GM10266 (cell line): ENCODE data around the gene PRKCI.
"Not testable (repeated sequence)": the region's sequence is repeated elsewhere in the genome, so short reads cannot be mapped to it uniquely, and the experiment has no call there.

Experiments
- DNase-seq: peaks from one replicate; pipeline ENCODE4 v3.0.0; 2012; ENCODE audit errors: extremely low spot score
- CTCF ChIP-seq: IDR thresholded peaks from 2 replicates; pipeline ENCODE4 v1.5.1; 2012; ENCODE audit warnings: mild to moderate bottlenecking, low read depth; ENCODE audit not compliant: control insufficient read depth, insufficient read depth; ENCODE audit errors: missing control alignments

The PRKCI gene

DNA sequence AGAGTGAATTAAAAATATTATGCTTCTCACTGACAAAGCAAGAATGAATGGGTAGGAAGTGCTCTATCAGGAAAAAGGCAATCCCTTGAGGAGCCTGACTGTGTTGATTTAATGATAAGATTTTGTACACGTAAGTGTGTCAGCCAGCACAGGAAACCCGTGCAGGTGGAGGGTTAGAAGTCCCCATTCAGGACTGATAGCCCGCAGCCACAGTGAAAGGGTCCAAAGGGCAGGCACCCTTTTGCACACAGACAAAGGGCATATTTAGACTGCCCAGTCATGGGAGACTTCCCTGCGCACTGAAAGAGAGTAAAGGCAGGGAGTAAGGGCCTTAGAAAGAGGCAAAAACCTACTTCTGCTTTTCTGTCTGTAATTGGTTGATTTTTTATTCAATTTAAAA, 108.9 kb downstream of the PRKCI start:
- no peak for DNase-seq
- no peak for TF ChIP-seq CTCF

GRCh38 chr3:170337420-170337819, 115.2 kb downstream of the PRKCI start:
- TF ChIP-seq CTCF, result no peak
- DNase-seq, result no peak

- no peak for DNase-seq
- TF ChIP-seq CTCF, result no peak
Measured at GRCh38 chr3:170338690-170339340, 116.6 kb downstream of the PRKCI start.

DNA sequence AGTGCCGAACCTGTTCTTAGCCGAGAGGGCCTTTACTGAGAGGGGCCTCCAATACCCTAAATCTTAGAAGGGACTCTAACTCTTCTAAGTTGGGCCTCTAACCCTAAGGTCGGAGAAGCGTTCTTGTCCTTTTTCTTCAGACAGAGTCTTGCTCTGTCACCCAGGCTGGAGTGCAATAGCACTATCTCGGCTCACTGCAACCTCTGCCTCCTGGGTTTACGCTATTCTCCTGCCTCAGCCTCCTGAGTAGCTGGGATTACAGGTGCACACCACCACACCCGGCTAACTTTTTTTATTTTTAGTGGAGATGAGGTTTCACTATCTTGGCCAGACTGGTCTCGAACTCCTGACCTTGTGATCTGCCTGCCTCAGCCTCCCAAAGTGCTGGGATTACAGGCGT, 120.0 kb downstream of the PRKCI start:
- not testable (repeated sequence) for DNase-seq

GRCh38 chr3:170343859-170344258, 121.6 kb downstream of the PRKCI start:
- not testable (repeated sequence) for DNase-seq

DNA sequence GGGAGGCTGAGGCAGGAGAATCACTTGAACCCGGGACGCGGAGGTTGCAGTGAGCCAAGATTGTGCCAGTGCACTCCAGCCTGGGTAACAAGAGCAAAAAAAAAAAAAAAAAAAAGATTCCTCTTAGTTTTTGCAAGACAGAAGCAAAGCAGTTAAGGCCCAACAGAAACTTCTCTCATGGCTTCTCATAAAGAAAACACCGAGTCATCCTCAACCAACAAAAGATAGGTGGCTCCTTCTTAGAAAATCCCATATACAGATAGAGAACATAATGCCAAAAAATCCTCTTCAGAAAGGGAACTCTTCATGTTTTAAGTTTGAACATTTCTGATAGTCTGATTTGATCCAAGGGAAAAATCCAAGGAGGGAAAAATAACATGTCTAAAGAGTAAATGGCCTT, 122.7 kb downstream of the PRKCI start:
- no peak for DNase-seq
- no peak for TF ChIP-seq CTCF

DNA sequence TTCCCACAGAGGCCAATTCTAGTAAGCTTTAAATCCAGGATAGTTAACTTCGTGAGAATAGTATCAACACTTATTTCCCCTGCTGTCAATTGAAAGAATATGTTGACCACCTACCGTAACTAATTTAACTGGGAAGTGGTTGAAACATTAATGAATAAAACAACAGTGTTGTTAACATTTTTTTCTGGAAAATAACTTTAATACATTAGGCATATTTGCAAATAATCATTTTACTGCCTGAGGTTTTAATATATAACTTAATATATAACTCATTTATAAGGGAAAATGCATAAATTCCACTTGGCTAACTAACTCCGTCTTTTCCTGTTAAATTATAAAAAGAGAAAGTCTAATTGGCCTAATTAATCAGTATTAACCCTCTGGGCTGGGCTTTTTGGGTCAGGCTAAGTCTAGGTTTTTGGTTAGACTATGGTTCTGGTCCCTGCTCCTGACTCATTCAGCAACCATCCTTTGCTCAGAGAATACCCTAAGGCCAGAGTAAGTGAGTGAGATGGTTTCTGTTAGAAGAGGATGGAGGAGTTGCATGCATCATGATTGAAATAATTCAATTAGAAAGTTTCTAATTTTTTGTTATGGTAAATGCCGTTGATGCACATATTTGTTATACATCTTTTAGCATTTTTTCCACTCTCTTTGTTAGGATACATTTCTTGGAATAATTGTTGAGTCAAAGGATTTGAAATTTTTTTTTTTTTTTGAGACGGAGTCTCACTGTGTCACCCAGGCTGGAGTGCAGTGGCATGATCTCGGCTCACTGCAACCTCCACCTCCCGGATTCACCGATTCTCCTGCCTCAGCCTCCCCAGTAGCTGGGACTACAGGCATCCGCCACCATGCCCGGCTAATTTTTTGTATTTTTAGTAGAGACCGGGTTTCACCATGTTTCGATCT, 124.5 kb downstream of the PRKCI start:
- no peak for TF ChIP-seq CTCF
- DNase-seq, result no peak
